ENCODE results near the gene ASB10.
A peak's percentile ranks its signal among the peaks of the same experiment; 100 is the strongest.

ASB10 gene

DNA sequence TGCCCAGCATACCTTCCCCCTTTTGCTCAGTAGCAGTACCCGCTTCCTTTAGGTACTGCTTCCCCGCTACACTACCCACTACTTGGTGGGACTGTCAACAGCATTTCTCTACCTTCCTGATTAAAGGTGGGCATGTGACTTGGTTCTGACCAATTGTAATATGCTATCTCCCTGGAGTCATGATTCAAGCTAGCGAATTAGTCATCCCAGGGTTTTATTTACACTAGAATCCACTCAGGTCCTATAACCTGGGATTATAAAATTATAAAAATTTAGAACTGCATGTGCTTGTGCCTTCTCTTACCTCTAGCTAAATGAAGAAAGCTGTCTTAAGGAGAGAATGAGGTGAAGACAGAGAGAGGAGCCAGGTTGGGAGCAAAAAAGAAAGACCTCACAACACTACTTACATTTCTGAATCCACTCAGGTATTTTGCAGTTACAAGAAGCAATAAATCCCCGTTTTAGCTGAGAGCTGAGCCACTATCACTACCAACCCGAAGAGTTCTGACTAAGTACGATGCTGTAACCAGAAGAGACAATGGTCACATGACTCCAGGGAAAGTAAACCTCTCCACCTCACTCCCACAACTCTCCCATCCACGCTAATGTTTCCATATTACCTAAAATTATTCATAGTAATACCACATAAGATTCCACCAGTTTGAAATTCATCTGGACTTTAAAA, 29.3 kb downstream of the ASB10 start:
- no peak for DNase-seq

DNA sequence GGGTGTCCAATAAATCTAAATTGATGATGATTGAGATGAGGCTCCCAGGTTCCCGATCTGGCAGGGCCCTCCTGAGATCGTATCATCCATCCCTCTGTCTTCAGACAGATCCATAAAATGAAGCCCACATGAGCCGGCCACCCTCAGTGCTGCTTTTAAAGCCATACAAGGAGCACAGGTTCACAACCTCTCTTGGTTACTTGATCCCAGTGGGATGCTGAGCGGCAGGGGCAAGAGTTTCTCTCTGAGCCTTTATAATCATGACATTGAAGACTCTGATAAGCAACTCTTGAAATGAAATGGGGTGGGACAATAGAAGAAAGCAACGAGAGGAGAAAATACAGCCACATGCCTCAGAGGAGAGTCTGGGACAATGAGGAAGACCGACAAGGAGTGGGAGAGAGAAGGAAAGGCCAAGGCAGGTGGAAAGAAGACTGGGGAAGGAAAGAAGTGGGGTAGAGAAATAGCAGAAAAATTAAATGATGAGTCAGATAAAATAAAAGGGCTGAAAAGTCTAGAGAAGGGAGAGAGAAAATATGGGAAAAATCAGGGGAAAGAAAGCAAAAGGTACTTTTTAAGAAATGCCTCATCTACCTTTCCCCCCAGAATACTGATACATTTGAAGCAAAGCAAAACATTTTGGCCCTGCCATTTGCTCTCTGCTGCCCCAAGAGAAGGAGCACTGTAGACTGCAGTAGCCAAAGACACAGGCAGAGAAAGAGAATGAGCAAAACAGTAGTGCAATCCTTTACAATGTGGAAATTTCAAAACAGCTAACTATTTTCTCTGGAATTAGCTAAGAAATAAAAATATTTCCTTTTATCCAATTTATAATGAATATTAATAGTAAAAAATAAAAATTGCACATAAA, 34.2 kb downstream of the ASB10 start:
- DNase-seq, result no peak

DNA sequence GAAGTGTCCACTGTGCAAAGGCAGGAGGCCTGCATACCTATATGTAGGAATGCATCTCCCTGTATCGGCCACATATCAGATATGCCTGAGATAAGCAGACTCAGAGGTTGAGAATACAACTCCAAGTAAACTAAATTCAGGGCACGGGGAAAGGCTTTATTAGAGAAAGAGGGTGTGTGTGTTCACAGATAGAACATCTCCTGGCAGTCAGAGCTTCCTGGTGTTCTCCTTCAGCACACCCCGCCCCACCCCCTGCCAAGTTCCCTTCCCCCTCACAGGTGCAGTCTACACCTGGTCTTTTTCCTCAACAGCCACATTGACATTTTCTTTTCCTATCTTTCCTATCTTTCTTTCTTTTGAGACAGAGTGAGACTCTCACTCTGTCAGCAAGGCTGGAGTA, 36.7 kb downstream of the ASB10 start:
- no peak for DNase-seq

DNA sequence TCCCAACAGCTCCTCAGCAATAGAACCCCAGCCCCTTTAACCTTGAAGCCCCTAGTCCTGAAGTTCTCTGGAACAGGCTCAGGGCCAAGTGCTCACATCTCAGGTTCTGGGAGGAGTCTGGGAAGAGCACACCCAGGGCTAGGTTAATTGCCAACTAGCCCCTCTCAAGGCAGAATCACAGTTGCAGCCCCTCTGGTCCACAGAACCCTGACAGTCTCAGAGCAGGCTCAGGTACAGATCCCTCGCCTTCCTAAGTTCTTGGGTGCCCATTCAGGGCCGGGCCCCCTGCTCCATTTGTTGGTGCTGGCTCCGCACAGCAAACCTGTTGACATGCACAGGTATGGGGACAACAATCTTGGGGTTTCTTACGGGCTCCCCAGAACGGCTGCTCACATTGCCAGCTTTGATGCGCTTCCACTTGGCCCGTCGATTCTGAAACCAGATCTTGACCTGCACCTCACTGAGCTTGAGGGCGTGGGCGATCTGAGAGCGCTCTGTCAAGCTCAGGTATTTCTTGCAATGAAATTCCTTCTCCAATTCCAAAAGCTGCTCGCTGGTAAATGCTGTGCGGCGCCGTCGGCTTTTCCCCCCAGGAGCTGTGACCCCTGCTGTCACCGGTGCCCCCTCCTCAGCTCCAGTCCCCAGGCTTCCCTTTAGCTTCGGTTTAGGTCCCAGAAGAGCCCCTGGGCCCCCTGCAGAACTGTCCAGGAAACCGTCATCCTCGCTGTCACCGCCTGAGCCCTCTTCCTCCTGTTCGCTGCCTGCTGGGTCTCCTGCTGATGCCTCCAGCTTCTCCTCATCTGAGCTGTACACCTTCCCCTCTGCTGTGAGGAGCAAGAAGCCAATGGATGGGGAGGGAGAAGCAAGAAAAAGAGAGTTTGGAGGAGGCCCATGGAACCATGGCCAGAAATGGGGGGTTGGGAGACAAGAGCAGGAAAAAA, 38.5 kb downstream of the ASB10 start:
- no peak for DNase-seq

DNA sequence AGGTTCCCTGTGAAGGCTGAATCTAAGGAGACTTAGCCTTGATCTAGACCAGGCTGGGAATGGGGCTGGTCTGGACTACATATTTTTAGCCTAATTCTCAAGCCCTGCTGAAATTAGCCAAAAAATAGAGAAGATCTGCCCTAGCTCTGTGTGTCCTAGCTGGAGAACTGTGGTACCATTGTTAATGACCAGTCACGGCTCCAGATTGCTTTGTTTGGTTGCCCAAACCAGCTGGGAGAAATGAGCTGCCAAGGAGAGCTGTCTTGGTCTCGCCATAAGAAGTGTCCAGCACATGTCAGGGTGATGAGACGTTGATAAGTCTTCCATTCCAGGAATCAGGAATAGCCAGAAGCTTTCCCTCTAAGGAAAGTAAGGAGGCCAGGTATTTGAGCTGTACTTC, 40.3 kb downstream of the ASB10 start:
- no peak for DNase-seq

DNA sequence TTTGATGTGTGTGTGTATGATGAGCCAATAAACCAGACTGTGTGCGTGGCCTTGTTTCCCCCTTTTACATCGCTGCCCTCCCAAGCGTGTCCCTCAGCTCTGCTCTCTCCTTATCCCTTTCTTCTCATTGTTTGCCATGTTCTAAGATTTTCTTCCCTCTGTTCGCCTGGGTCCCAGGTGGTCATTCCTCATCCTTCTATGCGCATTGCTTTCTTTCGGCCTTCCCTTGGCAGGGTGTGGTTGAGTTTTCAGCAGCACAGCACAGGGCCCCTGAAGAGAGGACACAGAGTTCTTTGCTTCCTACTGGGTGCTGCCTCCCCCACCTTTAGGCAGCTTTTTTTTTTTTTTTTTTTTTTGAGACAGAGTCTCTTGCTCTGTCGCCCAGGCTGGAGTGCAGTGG, 42.7 kb downstream of the ASB10 start:
- DNase-seq, result no peak

DNA sequence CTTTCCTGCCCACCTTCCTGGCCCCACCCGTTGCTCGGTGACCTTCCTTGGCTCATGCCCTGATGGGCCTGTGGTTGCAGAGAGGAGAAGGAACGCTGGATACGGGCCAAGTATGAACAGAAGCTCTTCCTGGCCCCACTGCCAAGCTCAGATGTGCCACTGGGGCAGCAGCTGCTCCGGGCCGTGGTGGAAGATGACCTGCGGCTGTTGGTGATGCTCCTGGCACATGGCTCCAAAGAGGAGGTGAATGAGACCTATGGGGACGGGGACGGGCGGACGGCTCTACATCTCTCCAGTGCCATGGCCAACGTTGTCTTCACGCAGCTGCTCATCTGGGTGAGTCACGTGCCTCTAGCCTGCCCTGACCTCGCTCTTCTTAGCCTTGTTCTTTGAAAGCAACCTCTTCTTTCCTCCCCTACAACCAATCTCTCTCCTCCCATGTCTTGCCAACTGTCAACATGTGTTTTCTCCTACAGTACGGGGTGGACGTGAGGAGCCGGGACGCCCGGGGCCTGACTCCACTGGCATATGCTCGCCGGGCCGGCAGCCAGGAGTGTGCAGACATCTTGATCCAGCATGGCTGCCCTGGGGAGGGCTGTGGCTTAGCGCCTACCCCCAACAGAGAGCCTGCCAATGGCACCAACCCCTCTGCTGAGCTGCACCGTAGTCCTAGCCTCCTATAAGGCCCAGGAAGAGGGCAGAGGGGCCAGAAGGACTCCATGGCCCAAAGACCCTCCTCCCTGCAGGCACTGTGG, 43.6 kb downstream of the ASB10 start:
- DNase-seq, result no peak

DNA sequence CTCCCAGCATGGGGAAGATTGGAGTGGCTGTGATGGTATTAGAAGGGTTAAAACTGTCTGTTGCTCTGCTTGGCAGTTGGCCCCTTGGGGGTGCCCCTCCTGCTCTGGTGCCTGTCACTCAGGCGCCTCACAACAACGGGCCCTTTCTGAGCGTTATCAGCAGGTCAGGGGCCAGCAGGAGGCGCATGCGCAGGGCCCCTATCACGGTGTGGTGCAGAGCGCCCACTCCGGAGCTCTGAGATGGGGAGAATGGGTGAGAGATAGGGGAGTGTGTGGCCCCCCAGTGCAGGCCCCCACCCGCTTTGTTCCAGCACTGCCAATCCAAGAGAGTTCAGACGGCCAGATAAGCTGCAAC, 44.4 kb downstream of the ASB10 start:
- DNase-seq, result no peak

DNA sequence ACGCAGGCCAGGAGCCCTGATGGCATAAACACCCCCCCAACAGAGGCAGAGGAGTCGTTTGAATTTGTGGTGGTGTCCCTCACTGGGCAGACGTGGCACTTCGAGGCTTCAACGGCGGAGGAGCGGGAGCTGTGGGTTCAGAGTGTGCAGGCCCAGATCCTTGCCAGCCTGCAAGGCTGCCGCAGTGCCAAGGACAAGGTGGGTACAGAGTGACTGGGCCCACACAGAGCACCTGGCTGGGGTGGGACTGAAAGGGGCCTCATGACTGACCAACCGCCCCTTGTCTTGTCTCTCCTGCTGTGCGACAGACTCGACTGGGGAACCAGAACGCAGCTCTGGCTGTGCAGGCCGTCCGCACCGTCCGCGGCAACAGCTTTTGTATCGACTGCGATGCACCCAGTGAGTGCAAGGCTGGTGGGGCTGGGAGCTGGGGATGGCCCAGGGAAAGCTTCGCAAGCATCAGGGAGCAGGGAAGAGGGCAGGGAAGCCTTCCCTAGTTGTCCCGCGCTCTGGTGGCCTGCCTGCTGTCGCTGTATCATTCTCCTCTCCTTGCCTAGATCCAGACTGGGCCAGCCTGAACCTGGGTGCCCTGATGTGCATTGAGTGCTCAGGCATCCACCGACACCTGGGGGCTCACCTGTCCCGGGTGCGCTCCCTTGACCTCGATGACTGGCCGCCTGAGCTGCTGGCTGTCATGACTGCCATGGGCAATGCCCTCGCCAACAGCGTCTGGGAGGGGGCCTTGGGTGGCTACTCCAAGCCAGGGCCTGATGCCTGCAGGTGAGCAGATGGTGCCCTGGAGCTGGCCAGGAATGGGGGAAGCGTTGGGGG, 45.0 kb downstream of the ASB10 start:
- DNase-seq, result no peak

DNA sequence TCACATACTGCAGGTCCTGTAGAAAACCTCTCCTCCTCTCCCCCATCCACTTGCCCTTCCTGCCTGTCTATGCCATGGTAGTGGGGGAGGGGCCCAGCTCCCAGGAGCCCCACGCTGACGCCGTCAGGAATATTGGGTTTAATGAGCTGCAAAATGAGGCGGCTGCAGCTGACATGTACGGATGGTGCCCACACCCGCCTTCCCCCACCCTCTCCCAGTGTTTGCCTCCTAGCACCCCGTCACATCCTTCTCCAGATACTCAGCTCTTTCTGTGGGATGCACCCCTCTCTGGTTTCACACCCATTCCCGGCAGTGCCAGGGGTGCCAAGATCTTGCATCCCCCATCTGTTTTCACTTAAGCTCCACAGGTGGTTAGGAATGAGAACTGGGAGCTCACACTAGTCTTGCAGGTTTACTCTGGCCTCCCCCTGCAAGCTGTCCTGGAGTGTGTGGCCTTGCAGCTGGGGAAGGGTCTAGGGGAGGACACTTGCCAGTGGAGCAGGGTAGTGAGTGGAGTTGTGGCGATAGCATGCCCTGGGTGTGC, 45.7 kb downstream of the ASB10 start:
- no peak for DNase-seq

DNA sequence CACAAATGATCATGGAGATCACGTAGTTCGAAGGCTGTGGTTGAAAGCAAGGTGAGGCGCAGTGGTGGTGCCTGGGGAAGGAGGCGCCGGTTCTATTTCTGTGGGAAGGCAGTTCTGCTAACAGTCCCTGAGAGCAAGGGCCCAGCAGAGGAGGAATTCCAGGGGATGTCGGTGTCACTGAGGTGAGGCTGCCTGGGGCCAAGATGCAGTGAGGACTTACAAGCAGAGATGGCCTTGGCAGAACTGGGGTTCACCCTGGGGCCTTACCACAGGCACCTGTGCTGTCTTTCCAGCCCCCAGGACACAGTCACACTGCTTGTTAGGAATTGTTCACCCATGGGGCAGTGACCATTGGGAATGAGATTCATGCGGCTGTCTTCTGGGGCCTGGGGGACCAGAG, 46.2 kb downstream of the ASB10 start:
- no peak for DNase-seq

DNA sequence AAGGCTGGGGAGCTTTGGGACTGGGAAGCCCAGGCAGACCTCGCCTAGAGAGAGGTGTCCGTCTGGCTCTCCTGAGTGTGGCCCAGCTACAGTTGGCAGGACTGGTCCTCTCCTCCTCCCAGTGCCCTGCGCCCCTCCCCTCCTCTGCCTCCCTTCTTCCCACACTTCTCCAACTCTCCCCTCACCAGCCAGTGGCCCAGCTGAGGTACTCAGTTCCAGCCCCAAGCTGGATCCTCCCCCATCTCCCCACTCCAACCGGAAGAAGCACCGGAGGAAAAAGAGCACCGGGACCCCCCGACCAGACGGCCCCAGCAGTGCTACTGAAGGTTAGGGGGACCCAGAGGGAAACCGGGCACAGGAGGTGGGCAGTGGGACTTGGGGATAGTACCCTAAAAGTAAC, 47.3 kb downstream of the ASB10 start:
- DNase-seq, result no peak

DNA sequence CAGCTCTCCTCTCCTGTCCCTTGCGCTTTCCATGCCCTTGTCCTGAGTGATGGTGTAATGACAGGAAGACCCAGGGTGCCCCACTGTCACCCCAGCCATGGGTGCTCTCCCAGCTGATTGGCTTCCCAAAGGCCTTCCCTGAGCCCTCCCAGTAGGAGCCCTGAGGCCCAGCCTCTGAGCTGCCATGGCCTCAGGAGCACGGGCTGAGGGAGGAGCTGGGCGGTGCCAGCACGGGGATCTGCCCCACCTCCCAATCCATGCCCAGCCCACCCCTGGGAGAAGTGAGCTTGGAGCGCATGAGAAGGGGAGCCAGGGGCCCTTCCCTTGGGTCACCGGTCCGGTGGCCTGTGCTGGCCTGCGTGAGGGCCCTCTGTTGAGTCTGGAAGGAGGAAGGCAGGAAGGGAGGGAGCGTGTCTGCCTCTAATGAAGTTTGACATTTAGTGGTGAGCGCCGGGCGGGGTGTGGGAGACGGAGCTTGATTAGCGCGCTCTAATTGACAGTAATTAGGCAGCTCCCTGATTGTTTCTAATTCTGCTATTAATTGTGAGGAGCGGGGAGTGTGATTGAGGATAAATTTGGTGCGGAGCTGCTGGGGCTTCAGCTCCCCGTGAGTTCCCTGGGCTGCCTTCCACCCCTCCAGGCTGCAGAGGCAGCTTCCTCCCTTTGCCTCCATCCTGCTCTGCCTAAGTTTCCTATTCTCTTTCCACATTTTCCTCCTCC, 47.8 kb downstream of the ASB10 start:
- DNase-seq, result peak; percentile 15

DNA sequence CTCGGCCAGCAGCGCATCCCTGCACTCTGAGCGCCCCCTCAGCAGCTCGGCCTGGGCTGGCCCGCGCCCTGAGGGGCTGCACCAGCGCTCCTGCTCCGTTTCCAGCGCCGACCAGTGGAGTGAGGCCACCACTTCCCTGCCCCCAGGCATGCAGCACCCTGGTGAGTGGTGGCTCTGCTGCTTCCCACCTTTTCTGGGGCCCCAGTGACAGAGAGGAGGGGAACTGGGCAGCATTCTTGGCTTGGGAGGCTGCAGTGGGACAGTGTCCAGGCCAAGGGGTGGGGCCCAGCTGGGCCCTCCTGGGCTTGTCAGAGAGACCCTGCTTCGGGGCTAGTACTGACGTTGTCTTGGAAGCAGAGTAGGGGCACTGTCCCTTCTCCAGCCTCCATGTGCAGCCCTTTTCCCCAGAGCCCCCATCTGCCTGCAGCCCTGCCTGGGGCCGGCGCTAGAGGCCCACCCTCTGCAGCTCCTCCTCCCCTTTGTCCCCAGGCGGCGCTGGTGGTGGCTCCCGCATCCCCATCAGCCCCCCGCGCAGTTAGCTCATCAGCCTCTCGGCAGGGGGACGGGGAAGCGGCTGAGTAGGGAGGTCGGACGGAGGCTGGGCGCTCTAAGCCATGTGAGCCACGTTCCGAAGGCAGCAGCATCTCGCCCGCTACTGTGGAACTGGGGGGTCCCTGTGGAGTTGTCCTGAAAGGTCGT, 48.7 kb downstream of the ASB10 start:
- DNase-seq, result no peak

DNA sequence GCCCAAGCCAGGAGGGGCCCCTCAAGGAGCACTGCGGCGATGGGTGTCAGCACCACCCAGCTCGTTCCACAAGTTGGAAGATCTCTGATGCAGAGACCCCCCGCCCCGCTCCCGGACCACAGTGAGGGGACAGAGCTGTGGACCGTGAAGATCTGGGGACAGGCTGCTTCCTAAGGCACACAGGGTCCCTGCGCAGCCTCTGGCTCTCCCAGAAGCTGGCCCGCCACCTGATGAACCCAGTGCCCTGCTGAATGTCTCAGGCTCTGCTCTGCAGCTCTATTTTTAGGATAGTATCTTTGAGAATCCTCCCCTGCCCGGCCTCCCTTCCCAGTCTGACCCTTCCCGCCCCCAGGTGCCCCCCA, 49.3 kb downstream of the ASB10 start:
- DNase-seq, result no peak

DNA sequence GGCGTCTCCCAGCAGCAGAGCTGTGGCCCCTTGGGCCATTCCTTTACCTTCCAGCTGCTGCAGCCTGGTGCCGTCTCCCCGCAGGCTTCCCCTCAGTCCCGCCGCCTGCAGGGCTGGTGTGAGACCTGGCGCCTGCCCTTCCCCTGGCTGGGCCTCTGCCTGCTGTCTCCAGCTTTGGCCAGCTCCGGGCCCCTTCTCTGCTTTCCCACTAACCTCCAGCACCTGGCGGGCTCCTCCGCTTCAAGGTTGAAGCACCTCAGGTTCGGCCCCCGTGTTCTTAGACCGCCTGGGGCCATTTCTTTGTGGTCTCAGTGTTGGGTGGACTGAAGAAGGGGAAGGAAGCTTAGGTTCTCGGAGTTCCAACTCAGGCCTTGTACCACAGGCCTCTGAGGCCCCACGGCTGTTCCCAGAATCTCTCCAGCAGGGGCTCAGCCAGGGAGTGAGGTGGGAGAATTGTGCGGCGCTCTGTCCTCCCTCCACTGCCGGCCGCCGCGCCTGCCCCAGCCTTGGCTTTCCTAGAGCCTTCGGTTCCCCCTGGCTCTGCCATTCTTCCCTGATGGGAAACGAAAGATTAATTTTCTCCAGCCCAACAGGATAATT, 49.9 kb downstream of the ASB10 start:
- peak; percentile 15 for DNase-seq

DNA sequence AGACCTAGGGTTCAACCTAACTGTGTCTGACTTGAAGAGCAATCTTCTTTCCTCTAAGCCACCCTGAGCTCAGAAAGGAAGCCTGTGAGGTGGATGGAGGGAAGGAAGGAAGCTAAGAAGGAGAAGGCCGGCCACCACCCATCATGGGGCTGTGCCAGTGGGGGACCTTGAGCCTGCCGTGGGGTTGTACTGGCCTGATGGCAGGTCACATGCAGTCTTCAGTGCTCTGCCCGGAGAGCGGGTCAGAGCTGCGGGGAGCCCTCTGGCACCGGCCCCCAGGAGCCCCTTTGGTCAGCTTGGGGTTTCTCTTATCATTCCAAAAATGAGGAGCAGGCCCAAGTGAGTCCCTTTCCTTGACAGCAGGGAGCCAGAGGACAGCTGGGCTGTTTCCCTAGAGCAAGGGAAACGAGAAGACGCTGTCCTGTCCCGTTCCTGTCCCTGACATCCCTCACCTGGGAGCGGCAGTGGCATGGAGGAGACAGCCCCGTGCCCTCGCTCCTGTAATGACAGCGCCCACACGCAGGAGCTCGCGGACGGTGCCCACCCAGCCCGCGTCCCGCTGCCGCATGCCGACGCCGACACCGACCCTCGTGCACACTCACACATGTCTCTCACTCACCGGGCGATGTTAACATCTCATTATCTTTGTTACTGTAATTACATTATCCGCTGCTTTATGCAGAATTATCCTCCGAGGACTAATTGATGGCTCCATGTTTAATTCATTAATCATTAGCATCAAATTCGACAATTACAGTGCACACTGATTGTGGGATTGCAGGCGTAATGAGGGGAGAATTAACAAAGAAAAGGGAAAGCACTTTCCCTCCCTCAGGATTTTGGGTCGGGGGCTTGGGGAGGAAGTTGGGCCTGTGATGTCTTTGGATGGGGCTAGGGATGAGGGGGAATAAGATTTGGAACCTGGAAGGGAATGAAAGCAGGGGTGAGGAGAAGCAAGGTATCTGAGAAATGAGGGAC, 50.9 kb downstream of the ASB10 start:
- DNase-seq, result no peak

DNA sequence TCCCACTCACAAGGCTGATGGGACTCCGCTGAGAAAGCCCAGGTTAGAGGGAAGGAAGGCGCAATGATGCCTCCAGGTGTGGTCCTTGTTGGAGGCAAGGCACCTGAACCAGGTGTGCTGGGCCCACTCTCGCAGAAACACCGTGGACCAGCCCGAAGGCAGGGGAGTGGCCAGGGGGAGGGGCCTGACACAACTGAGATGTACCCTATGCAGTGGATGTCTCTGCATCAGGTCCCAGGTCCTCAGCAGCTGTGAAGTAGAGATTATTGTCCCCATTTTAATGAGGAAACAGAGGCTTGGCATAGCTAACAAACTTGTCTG, 51.6 kb downstream of the ASB10 start:
- no peak for DNase-seq

Data from CD4-positive, alpha-beta T cell treated with Interleukin-15 for 1 hour (primary cell).